IMR-90 (cell line): ENCODE results near the gene CADM2. TPM values are rescaled to one million over a fixed set of nuclear protein-coding genes. Genes with fewer than 3 reads are reported as not detected.
A peak's percentile ranks its signal among the peaks of the same experiment; 100 is the strongest.

Experiments
- ATAC-seq: fragments of 200-7000 bp; cut with Tn5 transposase; 2 replicates; pipeline ENCODE4 v1.9.1; 2020; ENCODE audit warnings: low read depth, mild to moderate bottlenecking, moderate library complexity
- BruUV-seq: library from RNA; stranded (reverse); fragments of 400-500 nt; replicated peaks from 2 replicates; lab custom pipeline; 2021; lab: Mats Ljungman, UMichigan
- CTCF ChIA-PET: fragments of 300-600 bp; formaldehyde crosslinking; extraction: SDS; loops from one replicate; lab custom pipeline; 2021; ENCODE audit warnings: antibody characterized with exemption; lab: Yijun Ruan, JAX
- POLR2A ChIA-PET: fragments of 300-600 bp; sonication (Branson Sonifier 250); formaldehyde crosslinking; loops from one replicate; lab custom pipeline; 2022; ENCODE audit warnings: antibody characterized with exemption; ENCODE audit not compliant: unreplicated experiment; lab: Charles Lee
- DNase-seq: peaks from one replicate; pipeline ENCODE4 v3.0.0; 2013
- H2AFZ ChIP-seq: replicated peaks from 2 replicates; pipeline ENCODE3; 2013; ENCODE audit warnings: low read length, mild to moderate bottlenecking; ENCODE audit not compliant: poor library complexity
- H2AK5ac ChIP-seq: 2 replicates; pipeline ENCODE4 v1.6.1; 2013; ENCODE audit warnings: low read depth, low read length, inconsistent platforms
- H2AK9ac ChIP-seq: replicated peaks from 2 replicates; pipeline ENCODE3; 2013; ENCODE audit warnings: mild to moderate bottlenecking, low read depth, low read length, moderate library complexity; ENCODE audit not compliant: poor library complexity
- H2BK120ac ChIP-seq: 2 replicates; pipeline ENCODE4 v1.6.1; 2013; ENCODE audit warnings: low read depth, low read length, inconsistent platforms
- H2BK15ac ChIP-seq: 3 replicates; pipeline ENCODE4 v1.6.1; 2013; ENCODE audit warnings: low read depth, low read length, inconsistent platforms
- H2BK20ac ChIP-seq: 2 replicates; pipeline ENCODE4 v1.6.1; 2013; ENCODE audit warnings: low read depth, mild to moderate bottlenecking, inconsistent platforms, low read length, moderate library complexity
- H2BK5ac ChIP-seq: 2 replicates; pipeline ENCODE4 v1.6.1; 2013; ENCODE audit warnings: mild to moderate bottlenecking, low read depth, low read length, inconsistent platforms; ENCODE audit not compliant: poor library complexity, severe bottlenecking
- H3K14ac ChIP-seq: replicated peaks from 2 replicates; pipeline ENCODE4 v1.6.1; 2013; ENCODE audit warnings: low read depth, low read length, inconsistent platforms
- H3K18ac ChIP-seq: 2 replicates; pipeline ENCODE4 v1.6.1; 2013; ENCODE audit warnings: low read depth, low read length, control low read depth
- H3K23ac ChIP-seq: 2 replicates; pipeline ENCODE4 v1.6.1; 2013; ENCODE audit warnings: low read depth, low read length, inconsistent platforms
- H3K27ac ChIP-seq: 2 replicates; pipeline ENCODE4 v1.5.1; 2013; ENCODE audit warnings: mild to moderate bottlenecking, control low read depth, low read length; ENCODE audit not compliant: insufficient read depth
- H3K27me3 ChIP-seq: 2 replicates; pipeline ENCODE4 v1.6.1; 2013; ENCODE audit warnings: low read length; ENCODE audit not compliant: control insufficient read depth, insufficient read depth
- H3K36me3 ChIP-seq: 2 replicates; pipeline ENCODE4 v1.6.1; 2013; ENCODE audit warnings: low read length, mixed read lengths; ENCODE audit not compliant: control insufficient read depth, insufficient read depth
- H3K4ac ChIP-seq: 2 replicates; pipeline ENCODE4 v1.6.1; 2013; ENCODE audit warnings: low read depth, low read length, inconsistent platforms
- H3K4me1 ChIP-seq: 2 replicates; pipeline ENCODE4 v1.6.1; 2013; ENCODE audit warnings: low read length, mixed read lengths; ENCODE audit not compliant: control insufficient read depth, insufficient read depth
- H3K4me2 ChIP-seq: 2 replicates; pipeline ENCODE4 v1.6.1; 2013; ENCODE audit warnings: low read depth, mild to moderate bottlenecking, control low read depth, low read length, moderate library complexity
- H3K4me3 ChIP-seq: 2 replicates; pipeline ENCODE4 v1.5.1; 2013; ENCODE audit warnings: low read depth, mild to moderate bottlenecking, control low read depth, low read length, moderate library complexity; ENCODE audit not compliant: insufficient read depth
- H3K56ac ChIP-seq: 2 replicates; pipeline ENCODE4 v1.6.1; 2013; ENCODE audit warnings: low read length, inconsistent platforms; ENCODE audit not compliant: insufficient read depth; ENCODE audit errors: extremely low read depth
- H3K79me1 ChIP-seq, 2 experiments: 2 replicates each; pipeline ENCODE4 v1.6.1; 2013; ENCODE audit warnings: low read length in 2 of 2, inconsistent platforms in 1 of 2, low read depth in 1 of 2
- H3K9ac ChIP-seq: 2 replicates; pipeline ENCODE4 v1.6.1; 2013; ENCODE audit warnings: low read depth, low read length, control low read depth
- H3K9me1 ChIP-seq: 2 replicates; pipeline ENCODE4 v1.6.1; 2013; ENCODE audit warnings: low read length, inconsistent platforms; ENCODE audit not compliant: insufficient read depth
- H3K9me3 ChIP-seq: 2 replicates; pipeline ENCODE4 v1.6.1; 2013; ENCODE audit warnings: low read length; ENCODE audit not compliant: control insufficient read depth, insufficient read depth
- H4K20me1 ChIP-seq: 2 replicates; pipeline ENCODE4 v1.6.1; 2013; ENCODE audit warnings: low read length, inconsistent platforms; ENCODE audit not compliant: insufficient read depth
- H4K5ac ChIP-seq: 2 replicates; pipeline ENCODE4 v1.6.1; 2013; ENCODE audit warnings: mild to moderate bottlenecking, low read depth, low read length, control low read depth
- H4K8ac ChIP-seq, 2 experiments: 2 replicates each; pipeline ENCODE4 v1.6.1; 2013; ENCODE audit warnings: low read depth in 2 of 2, low read length in 2 of 2, control low read depth in 1 of 2, inconsistent platforms in 1 of 2
- H4K91ac ChIP-seq: 2 replicates; pipeline ENCODE4 v1.6.1; 2013; ENCODE audit warnings: low read depth, low read length, inconsistent platforms; ENCODE audit not compliant: insufficient read depth
- BHLHE40 ChIP-seq: fragments of 150-350 bp; IDR thresholded peaks from 2 replicates; pipeline ENCODE4 v1.6.1; 2016; ENCODE audit warnings: mild to moderate bottlenecking, low read depth, low read length
- CEBPB ChIP-seq: IDR thresholded peaks from 2 replicates; pipeline ENCODE4 v1.6.1; 2012; ENCODE audit warnings: low read depth, low read length, improper control_type of control experiment
- MAFK ChIP-seq: IDR thresholded peaks from 2 replicates; pipeline ENCODE4 v1.6.1; 2012; ENCODE audit warnings: low read depth, low read length, improper control_type of control experiment
- NFE2L2 ChIP-seq: fragments of 150-350 bp; IDR thresholded peaks from 2 replicates; pipeline ENCODE4 v1.6.1; 2016; ENCODE audit warnings: low read depth, mild to moderate bottlenecking, low read length
- RAD21 ChIP-seq: IDR thresholded peaks from 2 replicates; pipeline ENCODE4 v1.6.1; 2012; ENCODE audit warnings: low read length, improper control_type of control experiment
- RCOR1 ChIP-seq: IDR thresholded peaks from 2 replicates; pipeline ENCODE4 v1.6.1; 2012; ENCODE audit warnings: mild to moderate bottlenecking, low read length, improper control_type of control experiment; ENCODE audit not compliant: insufficient replicate concordance
- RFX5 ChIP-seq: IDR thresholded peaks from 2 replicates; pipeline ENCODE4 v1.8.0; 2012; ENCODE audit warnings: low read depth, mild to moderate bottlenecking, low read length, moderate library complexity
- WGBS, 2 experiments: methylation state at CpG; one replicate each; pipeline versions ENCODE4 v1.1.5 to v1.1.7; 2013; ENCODE audit warnings: missing lambda C conversion rate in 2 of 2; ENCODE audit not compliant: insufficient read length in 1 of 2; ENCODE audit errors: extremely low coverage in 2 of 2; 5-methylcytosine and 5-hydroxymethylcytosine counted together
- dilution Hi-C: fragments of 300-500 bp; cut with HindIII; formaldehyde crosslinking; loops from one replicate; pipeline ENCODE4 v1.14.3; 2018; ENCODE audit warnings: low sequenced_read_pairs; ENCODE audit not compliant: unreplicated experiment
- in situ Hi-C: fragments of 300-500 bp; cut with MboI; formaldehyde crosslinking; loops from 3 replicates; pipeline ENCODE4 v1.14.3; 2019; ENCODE audit warnings: low sequenced_read_pairs, inconsistent platforms, mixed read lengths
- intact Hi-C: fragments of 100-400 bp; cut with micrococcal nuclease; formaldehyde crosslinking; loops from 2 replicates; pipeline ENCODE4 v1.10.0; 2022
- polyA plus RNA-seq, 3 experiments: library from polyadenylated mRNA; depleted of rRNA; stranded (reverse); fragments of >200 nt; gene quantifications; 2 replicates each; pipeline ENCODE4 v1.2.3, GENCODE V29; 2012; ENCODE audit warnings: low replicate concordance in 1 of 3
- total RNA-seq: library from RNA; depleted of rRNA; stranded (reverse); fragments of >200 nt; gene quantifications from 2 replicates; pipeline ENCODE4 v1.2.3, GENCODE V29; 2012
- TF ChIP-seq, protein P1 (sequence below): fragments of 150-350 bp; IDR thresholded peaks from 2 replicates; pipeline ENCODE4 v1.6.1; 2017; ENCODE audit warnings: mild to moderate bottlenecking, antibody characterized with exemption, low read length, low read depth
- TF ChIP-seq, protein P2 (sequence below): conservative IDR thresholded peaks from 2 replicates; pipeline ENCODE4 v1.5.1; 2012; ENCODE audit warnings: mild to moderate bottlenecking, low read depth, low read length, improper control_type of control experiment

Gene CADM2
- total and polyA plus RNA-seq, 2 of the 4 experiments (the other 2 are of a cell fraction) = not detected

DNA sequence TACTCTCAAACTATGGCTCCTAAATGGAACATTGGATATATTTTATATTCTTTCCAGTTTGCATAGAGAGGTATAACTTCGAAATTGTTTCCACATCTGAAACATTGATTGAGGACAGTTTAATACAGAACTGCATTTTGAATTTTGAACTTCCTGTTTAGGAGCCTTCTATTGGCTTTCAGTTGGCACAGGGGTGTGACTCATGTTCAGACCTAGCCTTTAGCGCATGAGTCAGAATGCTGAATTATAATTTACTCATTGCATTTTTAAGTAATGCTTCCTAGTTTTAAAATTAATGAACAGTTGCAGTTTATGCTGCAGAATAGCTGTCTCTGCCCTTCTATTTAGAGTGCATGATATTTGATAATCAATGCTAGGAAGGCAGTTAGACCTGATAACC is 751.7 kb downstream of the CADM2 start:
- H2AFZ ChIP-seq = no peak overlapping the region
- ChIA-PET CTCF (no interaction called here), POLR2A (no interaction called here)

More for the DNA sequence above, 751.7 kb downstream of the CADM2 start:
- no peak overlapping the region for H3K4me3 ChIP-seq
- no peak overlapping the region for H3K14ac ChIP-seq
- no peak overlapping the region for H2BK5ac ChIP-seq
- H2BK120ac ChIP-seq = no peak overlapping the region
- no peak overlapping the region for H4K5ac ChIP-seq
- H3K4me1 ChIP-seq = no peaks in the 10 kb centered on the region
- H3K56ac ChIP-seq = no peak overlapping the region
- no peak overlapping the region for H4K8ac ChIP-seq
- no peak overlapping the region for H2BK15ac ChIP-seq
- no peak overlapping the region for H3K27ac ChIP-seq
- TF ChIP-seq BHLHE40 (no peak), RAD21 (no peak), NFE2L2 (no peak), RFX5 (no peak), MAFK (no peak), CEBPB (no peak), RCOR1 (no peak)
- TF ChIP-seq, protein P1, sequence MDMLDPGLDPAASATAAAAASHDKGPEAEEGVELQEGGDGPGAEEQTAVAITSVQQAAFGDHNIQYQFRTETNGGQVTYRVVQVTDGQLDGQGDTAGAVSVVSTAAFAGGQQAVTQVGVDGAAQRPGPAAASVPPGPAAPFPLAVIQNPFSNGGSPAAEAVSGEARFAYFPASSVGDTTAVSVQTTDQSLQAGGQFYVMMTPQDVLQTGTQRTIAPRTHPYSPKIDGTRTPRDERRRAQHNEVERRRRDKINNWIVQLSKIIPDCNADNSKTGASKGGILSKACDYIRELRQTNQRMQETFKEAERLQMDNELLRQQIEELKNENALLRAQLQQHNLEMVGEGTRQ = no peak
- TF ChIP-seq, protein P2, sequence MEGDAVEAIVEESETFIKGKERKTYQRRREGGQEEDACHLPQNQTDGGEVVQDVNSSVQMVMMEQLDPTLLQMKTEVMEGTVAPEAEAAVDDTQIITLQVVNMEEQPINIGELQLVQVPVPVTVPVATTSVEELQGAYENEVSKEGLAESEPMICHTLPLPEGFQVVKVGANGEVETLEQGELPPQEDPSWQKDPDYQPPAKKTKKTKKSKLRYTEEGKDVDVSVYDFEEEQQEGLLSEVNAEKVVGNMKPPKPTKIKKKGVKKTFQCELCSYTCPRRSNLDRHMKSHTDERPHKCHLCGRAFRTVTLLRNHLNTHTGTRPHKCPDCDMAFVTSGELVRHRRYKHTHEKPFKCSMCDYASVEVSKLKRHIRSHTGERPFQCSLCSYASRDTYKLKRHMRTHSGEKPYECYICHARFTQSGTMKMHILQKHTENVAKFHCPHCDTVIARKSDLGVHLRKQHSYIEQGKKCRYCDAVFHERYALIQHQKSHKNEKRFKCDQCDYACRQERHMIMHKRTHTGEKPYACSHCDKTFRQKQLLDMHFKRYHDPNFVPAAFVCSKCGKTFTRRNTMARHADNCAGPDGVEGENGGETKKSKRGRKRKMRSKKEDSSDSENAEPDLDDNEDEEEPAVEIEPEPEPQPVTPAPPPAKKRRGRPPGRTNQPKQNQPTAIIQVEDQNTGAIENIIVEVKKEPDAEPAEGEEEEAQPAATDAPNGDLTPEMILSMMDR = no peak
- intact Hi-C loops (no loop called here), dilution Hi-C loops (no loop called here), in situ Hi-C loops (no loop called here)
- no peak overlapping the region for H4K91ac ChIP-seq
- no peaks in the 10 kb centered on the region for H3K9me3 ChIP-seq
- peak; percentile 29 for DNase-seq
- no peak overlapping the region for H2AK9ac ChIP-seq
- H4K20me1 ChIP-seq = no peaks in the 10 kb centered on the region
- H2AK5ac ChIP-seq = no peak overlapping the region
- WGBS, 2 experiments = no CpG with 5 or more reads among the region's 2 CpGs
- no peak for ATAC-seq
- no peak overlapping the region for H2BK20ac ChIP-seq
- H3K18ac ChIP-seq = no peak overlapping the region
- no peak overlapping the region for H3K4ac ChIP-seq
- H3K9ac ChIP-seq = no peak overlapping the region
- no TSS peak for BruUV-seq
- no peak overlapping the region for H3K23ac ChIP-seq
- no peak overlapping the region for H3K4me2 ChIP-seq
- no peaks in the 10 kb centered on the region for H3K79me1 ChIP-seq
- H3K36me3 ChIP-seq = no peaks in the 10 kb centered on the region
- H3K9me1 ChIP-seq = no peaks in the 10 kb centered on the region
- no peaks in the 10 kb centered on the region for H3K27me3 ChIP-seq
